Right atrium auricular region (tissue), 2 donors: Measurements from ENCODE around the gene SREK1. TPM values are rescaled to one million over a fixed set of nuclear protein-coding genes. Genes with fewer than 3 reads are reported as not detected.
"Not testable (repeated sequence)": the region's sequence is repeated elsewhere in the genome, so short reads cannot be mapped to it uniquely, and the experiment has no call there.

Experiments used
- DNase-seq: peaks from one replicate; pipeline ENCODE4 v3.0.0-alpha.2; 2019; ENCODE audit warnings: low spot score
- H3K27ac ChIP-seq, 2 donors: fragments of 200-600 bp; sonication (generic); 1 replicate in 1 of 2; 2 replicates in 1 of 2; pipeline ENCODE4 v1.5.1; 2016 to 2019
- H3K27me3 ChIP-seq, 2 donors: fragments of 200-600 bp; sonication (generic); one replicate each; pipeline versions ENCODE4 v1.5.1 to v1.6.0; 2017 to 2019
- H3K36me3 ChIP-seq: fragments of 200-600 bp; sonication (generic); one replicate; pipeline ENCODE4 v1.5.1; 2016
- H3K4me1 ChIP-seq, 2 donors: fragments of 200-600 bp; sonication (generic); one replicate each; pipeline versions ENCODE4 v1.5.1 to v1.6.0; 2017 to 2019
- H3K4me3 ChIP-seq, 2 donors: fragments of 200-600 bp; sonication (generic); 1 replicate in 1 of 2; 2 replicates in 1 of 2; pipeline ENCODE4 v1.5.1; 2017 to 2019; ENCODE audit warnings: mild to moderate bottlenecking in 1 of 2, moderate library complexity in 1 of 2
- H3K9me3 ChIP-seq, 2 donors: fragments of 200-600 bp; sonication (generic); one replicate each; pipeline ENCODE4 v1.5.1; 2019
- total RNA-seq, 2 donors: library from RNA; depleted of rRNA; stranded (reverse); fragments of >200 nt; gene quantifications; one replicate each; pipeline ENCODE4 v1.1.0, GENCODE V29; 2016
- TF ChIP-seq, protein P1 (sequence below), 2 donors: fragments of 200-600 bp; sonication (generic); IDR thresholded peaks; one replicate each; pipeline ENCODE4 v1.5.1; 2019; ENCODE audit warnings: antibody characterized with exemption in 2 of 2

Gene SREK1
- total RNA-seq, 2 donors from 2014 or later: 15.4 to 26.3 TPM

DNA sequence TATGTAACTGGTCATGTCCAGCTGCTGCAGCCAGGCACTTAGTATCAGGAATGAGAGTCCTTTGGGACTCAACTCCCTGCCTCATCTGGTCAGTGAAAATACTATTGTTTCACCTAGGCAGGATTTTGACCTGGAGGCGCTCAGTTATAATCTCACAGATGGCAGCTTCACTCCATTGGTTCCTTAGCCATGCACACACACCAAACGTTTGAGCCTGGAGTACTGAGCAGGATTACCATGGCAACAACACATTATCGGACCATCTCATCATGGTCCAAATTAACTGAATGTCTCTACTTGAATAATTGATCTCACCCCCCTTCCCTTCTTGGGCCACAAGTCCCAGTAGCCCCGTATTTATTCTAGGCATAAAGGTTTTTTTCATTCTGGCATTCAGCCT is 15.0 kb upstream of the SREK1 start:
- TF ChIP-seq, protein P1, sequence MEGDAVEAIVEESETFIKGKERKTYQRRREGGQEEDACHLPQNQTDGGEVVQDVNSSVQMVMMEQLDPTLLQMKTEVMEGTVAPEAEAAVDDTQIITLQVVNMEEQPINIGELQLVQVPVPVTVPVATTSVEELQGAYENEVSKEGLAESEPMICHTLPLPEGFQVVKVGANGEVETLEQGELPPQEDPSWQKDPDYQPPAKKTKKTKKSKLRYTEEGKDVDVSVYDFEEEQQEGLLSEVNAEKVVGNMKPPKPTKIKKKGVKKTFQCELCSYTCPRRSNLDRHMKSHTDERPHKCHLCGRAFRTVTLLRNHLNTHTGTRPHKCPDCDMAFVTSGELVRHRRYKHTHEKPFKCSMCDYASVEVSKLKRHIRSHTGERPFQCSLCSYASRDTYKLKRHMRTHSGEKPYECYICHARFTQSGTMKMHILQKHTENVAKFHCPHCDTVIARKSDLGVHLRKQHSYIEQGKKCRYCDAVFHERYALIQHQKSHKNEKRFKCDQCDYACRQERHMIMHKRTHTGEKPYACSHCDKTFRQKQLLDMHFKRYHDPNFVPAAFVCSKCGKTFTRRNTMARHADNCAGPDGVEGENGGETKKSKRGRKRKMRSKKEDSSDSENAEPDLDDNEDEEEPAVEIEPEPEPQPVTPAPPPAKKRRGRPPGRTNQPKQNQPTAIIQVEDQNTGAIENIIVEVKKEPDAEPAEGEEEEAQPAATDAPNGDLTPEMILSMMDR (IDR thresholded peaks at IDR 0.05): no peak

DNA sequence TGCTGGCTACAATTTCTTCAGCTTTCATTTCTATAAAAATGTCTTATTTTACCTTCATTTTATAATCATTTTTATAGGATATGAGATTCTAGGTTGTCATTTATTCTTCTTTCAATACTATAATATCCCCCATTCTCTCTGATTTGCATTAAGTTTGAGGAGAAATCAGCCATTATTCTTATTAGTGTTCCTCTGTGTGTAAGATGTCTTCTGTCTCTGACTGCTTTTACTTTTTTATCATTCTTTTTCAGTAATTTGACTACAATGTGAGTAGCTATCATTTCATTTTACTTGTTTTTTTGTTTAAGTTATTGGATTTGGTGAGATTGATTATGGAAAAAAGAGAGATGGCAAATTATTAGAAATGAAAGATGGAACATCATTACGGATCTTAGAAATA is 13.6 kb upstream of the SREK1 start:
- H3K9me3 ChIP-seq: no peaks in the 10 kb centered on the region
- no peak for DNase-seq
- peaks cover 0 to 4% of the 10 kb centered on the region in 2 donors for H3K4me1 ChIP-seq
- TF ChIP-seq, protein P1 (IDR thresholded peaks at IDR 0.05): no peak
- no peaks in the 10 kb centered on the region for H3K27me3 ChIP-seq
- no peak overlapping the region for H3K27ac ChIP-seq
- H3K4me3 ChIP-seq: no peak overlapping the region
- H3K36me3 ChIP-seq: no peaks in the 10 kb centered on the region

More for the DNA sequence above, 15.0 kb upstream of the SREK1 start:
- Histone ChIP-seq H3K27ac (no peak overlapping the region), H3K4me1 (no peaks in the 10 kb centered on the region), H3K27me3 (no peaks in the 10 kb centered on the region), H3K9me3 (no peaks in the 10 kb centered on the region), H3K36me3 (no peaks in the 10 kb centered on the region), H3K4me3 (no peak overlapping the region)
- DNase-seq: no peak

DNA sequence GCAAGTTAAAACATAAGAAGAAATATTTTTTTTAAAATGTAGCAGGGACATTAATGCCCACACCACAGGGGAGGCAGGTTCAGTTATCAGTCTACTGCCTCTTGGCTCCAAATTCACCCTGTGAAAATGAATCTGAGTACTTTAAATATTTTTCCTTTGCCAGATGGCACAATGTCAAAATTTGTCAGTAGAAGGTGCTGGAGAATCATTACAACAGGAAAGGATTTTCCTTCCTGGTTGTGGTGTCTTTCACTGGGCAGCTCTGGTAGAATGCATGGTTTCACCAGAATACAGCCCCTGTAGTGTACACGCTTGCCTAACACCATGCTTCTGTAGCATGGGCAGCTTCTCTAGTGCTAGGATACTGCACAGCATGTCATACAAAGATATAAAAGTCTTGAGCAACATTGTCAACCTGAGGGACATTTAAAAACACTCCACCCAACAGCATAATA is 9.7 kb upstream of the SREK1 start:
- H3K27ac ChIP-seq: no peak overlapping the region
- peaks cover 0 to 4% of the 10 kb centered on the region in 2 donors for H3K4me1 ChIP-seq
- no peak overlapping the region for H3K4me3 ChIP-seq
- no peaks in the 10 kb centered on the region for H3K9me3 ChIP-seq
- no peaks in the 10 kb centered on the region for H3K27me3 ChIP-seq
- no peaks in the 10 kb centered on the region for H3K36me3 ChIP-seq
- TF ChIP-seq, protein P1 (IDR thresholded peaks at IDR 0.05): no peak
- no peak for DNase-seq

DNA sequence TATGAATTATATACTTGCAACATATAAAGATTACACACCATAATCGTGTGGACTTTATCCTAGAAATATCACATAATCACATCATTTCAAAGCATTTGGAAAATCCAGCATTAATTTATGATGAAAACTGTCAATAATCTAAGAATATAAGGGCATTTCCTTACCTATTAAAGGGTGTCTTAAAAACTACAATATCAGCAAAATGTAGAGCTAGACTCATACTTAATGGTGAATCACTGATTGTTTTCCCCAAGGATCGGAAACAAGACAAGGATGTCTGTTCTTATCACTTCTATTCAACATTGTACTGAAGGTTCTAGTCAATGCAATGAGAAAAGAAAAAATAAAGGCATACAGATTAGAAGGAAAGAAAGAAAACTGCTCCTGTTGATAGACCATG is 8.0 kb upstream of the SREK1 start:
- no peaks in the 10 kb centered on the region for H3K27me3 ChIP-seq
- no peaks in the 10 kb centered on the region for H3K36me3 ChIP-seq
- H3K4me1 ChIP-seq: peaks cover 0 to 4% of the 10 kb centered on the region in 2 donors
- DNase-seq: no peak
- no peak overlapping the region for H3K4me3 ChIP-seq
- H3K27ac ChIP-seq: no peak overlapping the region
- no peaks in the 10 kb centered on the region for H3K9me3 ChIP-seq
- TF ChIP-seq, protein P1 (IDR thresholded peaks at IDR 0.05): no peak

DNA sequence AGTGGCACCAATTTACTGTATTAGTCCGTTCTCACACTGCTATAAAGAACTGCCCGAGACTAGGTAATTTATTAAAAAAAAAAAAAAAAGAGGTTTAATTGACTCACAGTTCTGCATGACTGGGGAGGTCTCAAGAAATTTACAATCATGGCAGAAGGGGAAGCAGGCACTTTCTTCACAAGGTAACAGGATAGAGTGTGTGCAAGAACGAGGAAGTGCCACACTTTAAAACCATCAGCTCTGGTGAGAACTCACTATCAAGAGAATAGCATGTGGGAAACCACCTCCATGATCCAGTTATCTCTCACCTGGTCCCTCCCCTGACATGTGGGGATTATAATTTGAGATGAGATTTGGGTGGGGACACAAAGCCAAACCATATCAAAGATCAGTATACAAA is 7.2 kb upstream of the SREK1 start:
- not testable (repeated sequence) for H3K27me3 ChIP-seq, H3K4me1 ChIP-seq, DNase-seq, H3K9me3 ChIP-seq, H3K36me3 ChIP-seq, H3K27ac ChIP-seq, H3K4me3 ChIP-seq

DNA sequence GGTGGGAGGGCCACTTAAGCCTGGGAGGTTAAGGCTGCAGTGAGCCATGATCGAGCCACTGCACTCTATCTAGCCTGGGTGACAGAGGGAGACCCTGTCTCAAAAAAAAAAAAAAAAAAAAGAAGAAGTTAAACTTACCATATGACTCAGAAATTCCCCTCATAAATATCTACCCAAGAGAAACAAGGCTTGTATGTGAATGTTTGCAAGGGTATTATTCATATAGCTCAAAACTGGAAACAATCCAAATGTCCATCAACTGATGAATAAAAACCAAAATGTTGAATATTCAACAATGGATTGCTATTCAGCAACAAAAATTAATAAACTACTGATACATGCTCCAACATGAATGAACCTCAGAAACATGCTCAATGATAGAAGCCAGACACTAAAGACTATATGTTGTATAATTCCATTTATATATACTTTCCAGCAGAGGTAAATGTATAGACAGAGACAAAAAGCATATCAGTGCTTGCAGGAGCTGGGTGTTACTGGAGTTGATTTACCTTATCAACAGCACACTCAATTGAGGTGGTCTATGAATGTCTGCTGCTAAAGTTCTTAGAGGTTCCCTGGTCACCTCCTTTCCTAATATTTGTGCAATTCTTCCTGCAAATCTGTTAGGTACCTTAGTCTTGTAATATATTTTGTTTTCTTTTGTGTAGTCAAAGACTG is 5.3 kb upstream of the SREK1 start:
- TF ChIP-seq, protein P1 (IDR thresholded peaks at IDR 0.05): no peak
- Histone ChIP-seq H3K27ac (no peak overlapping the region), H3K27me3 (no peaks in the 10 kb centered on the region), H3K4me3 (no peak overlapping the region), H3K9me3 (no peaks in the 10 kb centered on the region), H3K4me1 (peaks cover 0 to 10% of the 10 kb centered on the region in 2 donors), H3K36me3 (no peaks in the 10 kb centered on the region)
- DNase-seq: no peak
